GM19025 (cell line): ENCODE data around the gene LZTS2.

ENCODE experiments used
- ATAC-seq: cut with Tn5 transposase; IDR thresholded peaks from one replicate; pipeline ENCODE4 v1.9.1; 2021; ENCODE audit warnings: mild to moderate bottlenecking, low read depth, moderate library complexity; ENCODE audit not compliant: unreplicated experiment

The LZTS2 gene

GRCh38 chr10:101047961-101048892 is 48.6 kb downstream of the LZTS2 start:
- no peak for ATAC-seq

DNA sequence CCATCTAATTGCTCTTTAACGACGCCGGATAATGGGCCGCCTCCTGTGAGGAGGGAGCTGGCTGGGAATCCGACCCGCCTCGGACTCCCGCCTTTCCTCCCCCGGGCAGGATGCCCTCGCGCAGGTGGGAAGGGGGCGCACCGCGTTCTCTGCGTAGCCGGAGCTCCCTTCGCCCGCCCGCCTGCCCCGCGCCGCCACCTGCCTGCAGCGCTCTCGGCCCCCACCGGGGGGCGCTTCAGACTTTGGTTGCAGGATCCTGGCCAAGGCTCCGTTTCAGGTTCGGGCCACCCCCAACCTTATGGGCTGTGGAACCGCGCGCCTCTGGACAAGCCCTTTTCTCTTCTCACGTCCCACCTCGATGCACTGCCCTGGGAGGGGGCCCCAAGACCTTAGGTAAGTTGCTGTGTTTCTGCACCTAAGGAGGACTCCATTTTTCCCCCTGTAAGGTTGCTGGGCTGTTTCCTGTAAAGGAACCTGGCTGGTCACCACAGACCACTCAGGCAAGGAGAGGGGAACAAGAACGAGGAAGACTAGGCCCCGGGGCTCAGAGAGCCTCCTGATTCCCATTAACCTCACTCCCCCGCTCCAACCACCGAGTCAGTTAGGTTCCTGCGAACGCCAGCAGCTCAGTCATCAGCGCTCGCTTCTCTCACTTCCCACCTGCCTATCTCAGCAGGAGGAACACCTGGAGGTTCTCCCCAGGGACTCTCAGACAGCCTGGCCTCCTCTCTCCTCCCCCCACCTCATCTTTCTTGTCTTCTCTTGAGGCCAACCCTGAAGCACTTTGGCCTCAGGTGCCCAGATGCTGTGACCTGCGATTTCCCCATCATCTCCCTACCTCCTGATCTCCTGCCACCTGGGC is 50.8 kb downstream of the LZTS2 start:
- no peak for ATAC-seq

- ATAC-seq: no peak
Observed at GRCh38 chr10:101052285-101052684, 52.7 kb downstream of the LZTS2 start.

DNA sequence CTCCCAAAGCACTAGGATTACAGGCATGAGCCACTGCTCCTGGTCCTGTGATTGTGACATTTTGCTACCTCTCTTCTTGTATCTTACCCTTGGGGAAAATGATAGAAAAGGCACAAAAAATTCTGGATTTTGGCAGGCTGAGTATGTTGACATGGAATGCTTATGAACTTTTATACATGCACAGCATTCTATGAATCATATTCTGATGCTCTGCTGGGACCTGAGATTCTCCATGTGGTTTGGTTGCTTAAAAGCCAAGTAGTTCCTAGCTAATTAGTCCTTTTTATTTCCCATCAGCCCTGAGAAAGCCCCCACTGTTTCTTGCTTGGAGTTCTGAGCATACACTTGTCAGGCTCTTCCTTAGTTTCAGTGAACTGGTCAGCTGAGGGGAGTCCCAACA is 53.9 kb downstream of the LZTS2 start:
- ATAC-seq: no peak

- no peak for ATAC-seq
Observed at GRCh38 chr10:101054351-101054750, 54.7 kb downstream of the LZTS2 start.

GRCh38 chr10:101054876-101055275 is 55.3 kb downstream of the LZTS2 start:
- ATAC-seq: no peak

DNA sequence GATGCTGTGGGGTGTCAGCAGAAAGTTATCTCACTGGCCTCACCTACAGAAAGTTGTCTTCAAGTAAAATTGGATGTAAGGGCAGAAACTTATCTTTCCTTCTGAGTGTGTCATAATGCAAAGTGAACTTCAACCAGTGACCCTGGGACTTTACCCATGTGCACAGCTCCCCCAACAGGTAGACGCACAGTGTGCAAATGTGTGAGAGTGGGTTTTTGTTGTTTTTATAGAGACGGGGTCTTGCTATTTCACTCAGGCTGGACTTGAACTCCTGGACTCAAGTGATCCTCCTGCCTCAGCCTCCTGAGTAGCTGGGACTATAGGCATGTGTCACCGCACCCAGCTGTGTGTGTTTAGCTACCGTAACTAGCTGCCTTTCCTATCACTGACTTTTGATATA is 55.8 kb downstream of the LZTS2 start:
- ATAC-seq: no peak

GRCh38 chr10:101056365-101057151 is 57.0 kb downstream of the LZTS2 start:
- no peak for ATAC-seq
